WI38 (cell line): ENCODE measurements around the gene TBC1D13.
A peak's percentile ranks its signal among the peaks of the same experiment; 100 is the strongest.

Experiments
- H3K4me3 ChIP-seq: 2 replicates; pipeline ENCODE4 v1.5.1; 2011; ENCODE audit warnings: low read depth, mild to moderate bottlenecking, control low read depth, low read length
- TF ChIP-seq, protein P1 (sequence below): IDR thresholded peaks from 2 replicates; pipeline ENCODE4 v1.5.1; 2012; ENCODE audit warnings: low read depth, mild to moderate bottlenecking, control low read depth, low read length

TBC1D13 gene

DNA sequence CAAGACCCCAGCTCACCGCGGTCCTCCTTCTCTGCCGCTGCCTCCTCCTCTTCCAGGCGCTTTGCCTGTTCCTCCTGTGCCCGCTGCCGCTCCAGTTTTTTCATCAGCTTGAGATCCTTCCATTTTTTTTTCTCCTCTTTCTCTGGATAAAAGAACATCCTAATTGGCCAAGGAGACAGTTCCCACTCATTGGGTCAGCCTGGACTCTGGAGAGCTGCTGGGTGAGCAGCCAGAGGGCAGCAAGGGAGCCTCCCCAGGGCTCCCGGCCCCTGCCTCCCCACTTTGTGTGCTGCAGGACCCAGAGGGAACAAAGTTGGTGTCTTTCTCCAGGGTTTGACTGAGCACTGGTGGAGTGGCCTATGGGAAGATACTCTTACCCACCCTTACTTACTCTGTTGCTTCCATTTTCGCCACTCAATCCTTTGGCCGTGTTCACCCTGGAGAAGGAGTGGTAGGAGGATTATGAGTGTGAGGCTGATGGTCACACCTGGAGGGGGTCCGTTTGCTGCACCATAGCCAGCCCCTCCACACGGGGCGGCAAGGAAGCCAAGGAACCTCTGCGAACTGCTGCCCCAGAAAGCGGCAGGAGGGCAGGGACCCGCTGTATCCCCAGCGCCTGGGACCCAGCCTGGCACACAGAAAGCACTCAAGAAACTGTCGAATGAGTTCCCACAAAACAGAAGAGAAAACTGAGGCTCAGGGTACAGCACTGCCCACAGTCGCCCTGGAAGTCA is 41.8 kb downstream of the TBC1D13 start:
- peak overlapping the region; percentile 91 for H3K4me3 ChIP-seq
- TF ChIP-seq, protein P1, sequence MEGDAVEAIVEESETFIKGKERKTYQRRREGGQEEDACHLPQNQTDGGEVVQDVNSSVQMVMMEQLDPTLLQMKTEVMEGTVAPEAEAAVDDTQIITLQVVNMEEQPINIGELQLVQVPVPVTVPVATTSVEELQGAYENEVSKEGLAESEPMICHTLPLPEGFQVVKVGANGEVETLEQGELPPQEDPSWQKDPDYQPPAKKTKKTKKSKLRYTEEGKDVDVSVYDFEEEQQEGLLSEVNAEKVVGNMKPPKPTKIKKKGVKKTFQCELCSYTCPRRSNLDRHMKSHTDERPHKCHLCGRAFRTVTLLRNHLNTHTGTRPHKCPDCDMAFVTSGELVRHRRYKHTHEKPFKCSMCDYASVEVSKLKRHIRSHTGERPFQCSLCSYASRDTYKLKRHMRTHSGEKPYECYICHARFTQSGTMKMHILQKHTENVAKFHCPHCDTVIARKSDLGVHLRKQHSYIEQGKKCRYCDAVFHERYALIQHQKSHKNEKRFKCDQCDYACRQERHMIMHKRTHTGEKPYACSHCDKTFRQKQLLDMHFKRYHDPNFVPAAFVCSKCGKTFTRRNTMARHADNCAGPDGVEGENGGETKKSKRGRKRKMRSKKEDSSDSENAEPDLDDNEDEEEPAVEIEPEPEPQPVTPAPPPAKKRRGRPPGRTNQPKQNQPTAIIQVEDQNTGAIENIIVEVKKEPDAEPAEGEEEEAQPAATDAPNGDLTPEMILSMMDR = no peak

DNA sequence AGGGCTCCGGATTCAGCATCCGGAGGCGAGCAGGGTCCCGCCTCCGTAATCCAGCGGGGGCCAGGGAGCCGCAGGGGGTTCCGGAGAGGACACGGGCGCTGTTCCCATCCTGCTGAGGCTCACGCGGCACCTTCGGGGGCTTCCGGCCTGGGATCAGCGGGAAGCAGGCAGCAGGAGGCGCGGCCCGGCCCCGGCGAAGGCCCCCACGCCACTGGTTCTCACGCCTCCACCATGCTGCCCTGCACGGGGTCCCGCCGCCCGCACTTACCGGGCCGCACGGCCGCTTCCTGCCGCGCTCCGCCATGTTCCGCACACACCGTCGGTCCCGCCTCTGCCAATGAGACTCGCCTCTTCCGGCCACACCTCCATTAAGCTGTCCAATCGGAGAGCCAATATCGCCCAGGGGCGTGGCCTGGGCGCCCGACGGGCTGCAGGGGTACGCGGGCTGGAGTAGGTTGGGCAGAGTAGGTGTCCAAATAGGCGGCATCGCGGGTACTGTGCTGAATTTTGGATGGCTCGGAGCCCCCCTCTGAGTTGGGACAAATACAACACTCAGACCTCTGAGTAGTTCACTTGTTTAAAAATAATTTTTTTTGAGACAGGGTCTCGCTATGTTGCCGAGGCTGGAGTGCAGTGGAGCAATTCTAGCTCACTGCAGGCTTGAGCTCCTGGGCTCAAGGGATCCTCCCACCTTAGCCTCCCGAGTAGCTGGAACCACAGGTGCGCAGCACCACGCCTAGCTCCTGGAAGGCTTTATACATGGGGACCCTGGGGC is 42.6 kb downstream of the TBC1D13 start, which contains the start of gene SPOUT1:
Gene SPOUT1, minus strand, starts transcription at position 318 of the 775 bp plus-strand sequence. Its CDS starts 14 bp downstream, at position 304.
- H3K4me3 ChIP-seq = peak within 1 kb of the TSS; percentile 91
- TF ChIP-seq, protein P1 = no peak

DNA sequence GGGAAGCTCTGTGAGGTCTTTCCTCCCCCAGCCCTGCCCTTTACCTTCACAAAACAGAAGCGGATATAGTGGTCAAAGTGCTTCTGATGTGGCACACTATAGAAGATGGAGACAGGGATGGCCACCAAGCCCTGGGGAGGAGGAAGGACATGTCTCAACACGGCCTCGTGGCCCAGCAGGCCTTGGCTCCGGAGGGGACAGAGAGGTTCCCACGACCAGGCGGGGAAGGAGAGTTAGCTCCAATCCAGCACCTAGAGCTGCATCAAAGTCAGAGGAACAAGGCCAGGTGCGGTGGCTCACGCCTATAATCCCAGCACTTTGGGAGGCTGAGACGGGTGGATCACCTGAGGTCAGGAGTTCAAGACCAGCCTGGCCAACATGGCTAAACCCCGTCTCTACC is 46.6 kb downstream of the TBC1D13 start:
- no peak overlapping the region for H3K4me3 ChIP-seq
- TF ChIP-seq, protein P1 = no peak

DNA sequence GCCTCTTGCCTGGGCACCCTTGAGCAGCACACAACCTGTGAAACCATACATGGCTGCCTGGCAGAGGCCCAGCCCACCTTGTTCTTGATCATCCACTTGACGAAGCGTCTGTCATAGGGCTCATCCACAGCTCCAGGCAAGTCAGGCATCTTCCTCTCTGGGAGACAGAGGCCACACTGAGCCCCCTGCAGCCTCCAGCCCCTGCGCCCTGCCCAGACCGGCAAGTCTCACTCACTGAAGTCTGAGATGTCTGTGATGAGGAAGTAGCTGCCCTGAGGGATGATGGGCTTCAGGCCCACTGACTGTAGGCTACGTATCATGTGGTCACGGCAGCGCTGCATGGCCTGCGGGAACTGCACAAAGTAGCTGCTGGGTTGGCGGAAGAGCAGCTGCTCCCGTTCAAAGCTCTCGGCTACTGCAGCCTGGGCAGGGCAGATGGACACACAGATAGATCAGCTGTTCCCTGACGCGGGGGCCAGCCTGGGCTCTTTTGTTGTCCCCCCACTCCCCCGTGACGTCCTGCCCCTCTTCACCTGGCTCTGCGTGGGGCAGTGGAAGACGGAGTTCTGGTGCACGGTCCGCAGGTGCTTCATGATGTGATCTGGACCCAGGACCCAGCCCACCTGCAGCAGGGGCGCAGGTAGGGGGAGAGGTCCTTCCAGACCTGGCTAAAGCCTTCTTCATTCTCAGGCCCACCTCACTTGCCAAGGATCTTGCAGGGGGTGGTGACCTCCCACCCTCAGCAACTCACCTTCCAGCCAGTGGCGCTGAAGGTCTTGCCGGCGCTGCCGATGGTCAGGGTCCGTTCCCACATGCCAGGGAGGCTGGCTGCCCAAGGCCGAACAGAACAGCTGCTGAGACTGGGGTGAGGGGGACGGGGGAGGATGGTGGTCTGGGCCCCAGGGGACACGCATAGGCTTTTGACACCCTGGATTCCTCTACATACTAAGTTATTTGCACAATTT is 48.5 kb downstream of the TBC1D13 start:
- H3K4me3 ChIP-seq = no peak overlapping the region
- TF ChIP-seq, protein P1 = no peak

DNA sequence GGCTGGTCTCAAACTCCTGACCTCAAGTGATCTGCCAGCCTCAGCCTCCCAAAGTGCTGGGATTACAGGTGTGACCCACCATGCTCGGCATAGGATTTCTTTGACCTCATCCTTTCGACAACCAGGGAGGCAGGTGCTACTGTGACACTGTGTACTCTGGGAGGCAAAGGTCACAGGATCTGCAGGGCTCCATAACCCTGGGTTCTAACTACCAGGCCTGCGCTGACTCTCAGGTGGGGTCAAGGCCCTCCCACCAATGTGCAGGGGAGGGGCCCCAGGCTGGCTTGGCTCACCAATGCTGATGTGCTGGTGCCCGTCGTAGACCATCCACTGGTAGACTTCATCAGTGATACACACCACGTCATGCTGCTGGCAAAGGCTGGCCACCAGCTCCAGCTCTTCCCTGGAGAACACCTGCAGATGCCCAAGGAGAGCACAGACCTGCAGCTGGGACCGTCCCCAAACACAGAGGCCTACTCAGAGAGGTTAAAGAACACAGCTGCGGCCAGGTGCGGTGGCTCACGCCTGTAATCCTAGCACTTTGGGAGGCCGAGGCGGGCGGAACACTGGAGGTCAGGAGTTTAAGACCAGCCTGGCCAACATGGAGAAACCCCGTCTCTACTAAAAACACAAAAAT is 49.6 kb downstream of the TBC1D13 start:
- H3K4me3 ChIP-seq = no peak overlapping the region
- TF ChIP-seq, protein P1 = no peak

- H3K4me3 ChIP-seq = no peak overlapping the region
- TF ChIP-seq, protein P1 = no peak
Measured at GRCh38 chr9:128838338-128838737, 51.3 kb downstream of the TBC1D13 start.
